ENCODE measurements around the gene AOAH. TPM values are rescaled to one million over a fixed set of nuclear protein-coding genes. Genes with fewer than 3 reads are reported as not detected.
"Not testable (repeated sequence)": the region's sequence is repeated elsewhere in the genome, so short reads cannot be mapped to it uniquely, and the experiment has no call there.

The AOAH gene
- total RNA-seq, 1 experiment from 2014 or later: 0.39 TPM

- Histone ChIP-seq H3K18ac (ENCODE audit: insufficient read length, low read depth, low read length) (no peak overlapping the region), H2BK12ac (ENCODE audit: insufficient read length, low read depth, low read length) (no peak overlapping the region), H3T11ph (ENCODE audit: low read length) (no peak overlapping the region), H3K27me3 (ENCODE audit: insufficient read depth, low read length) (no peaks in the 10 kb centered on the region), H3K9ac (ENCODE audit: extremely low read depth, insufficient read length, low read length) (no peak overlapping the region), H3K23me2 (ENCODE audit: insufficient read length, low read depth, low read length, poor library complexity, severe bottlenecking) (no peaks in the 10 kb centered on the region), H2AFZ (ENCODE audit: low read length) (no peak overlapping the region), H4K8ac (replicated peaks; ENCODE audit: insufficient read length, low read depth, low read length) (no peak overlapping the region), H2BK120ac (ENCODE audit: low read depth, low read length, poor library complexity, severe bottlenecking) (no peak overlapping the region), H4K20me1 (ENCODE audit: control insufficient read depth, insufficient read depth, insufficient read length) (no peaks in the 10 kb centered on the region), H2AK5ac (ENCODE audit: insufficient read length, low read length) (no peak overlapping the region), H3K56ac (ENCODE audit: insufficient read length, low read depth, low read length) (no peak overlapping the region), H2BK5ac (ENCODE audit: insufficient read length, low read length) (no peak overlapping the region), H3K4ac (ENCODE audit: low read depth, low read length) (no peak overlapping the region), H2BK15ac (ENCODE audit: low read depth, low read length) (no peak overlapping the region), H3K23ac (ENCODE audit: insufficient read length, low read depth, low read length) (no peak overlapping the region), H3K79me1 (ENCODE audit: insufficient read depth, low read depth, low read length, poor library complexity, severe bottlenecking) (no peaks in the 10 kb centered on the region), H3K4me1 (ENCODE audit: insufficient read depth, low read length) (no peaks in the 10 kb centered on the region), H3K14ac (ENCODE audit: insufficient read depth, low read length) (no peak overlapping the region), H3K27ac (ENCODE audit: insufficient read length, low read depth, low read length) (no peak overlapping the region), H4K91ac (ENCODE audit: insufficient read length, low read depth, low read length) (no peak overlapping the region), H3K4me2 (ENCODE audit: insufficient read depth, insufficient read length, low read length) (no peak overlapping the region), H2BK20ac (ENCODE audit: low read depth, low read length, poor library complexity, severe bottlenecking) (no peak overlapping the region), H3K9me3 (ENCODE audit: control insufficient read depth, low read depth, low read length) (no peaks in the 10 kb centered on the region), H4K5ac (ENCODE audit: insufficient read length, low read depth, low read length) (no peak overlapping the region), H3K79me2 (ENCODE audit: insufficient read depth, low read length) (no peaks in the 10 kb centered on the region)
- Mint-ChIP-seq H3K9me3 (peaks cover 8 to 10% of the 10 kb centered on the region in 2 experiments; a peak in 4 of 5 replicates), H3K27ac (no peak overlapping the region), H3K27me3 (ENCODE audit: low read depth) (no peaks in the 10 kb centered on the region), H3K4me1 (no peaks in the 10 kb centered on the region), H3K4me3 (no peak overlapping the region), H3K36me3 (ENCODE audit: insufficient read depth in 1 of 3, low read depth in 3 of 3) (peaks cover 5 to 7% (median 6%) of the 10 kb centered on the region in 3 experiments; a peak in 3 of 7 replicates)
- no peak for TF ChIP-seq CTCF (conservative IDR thresholded peaks at IDR 0.05)
- DNase-seq: no peak
- no CpG with 5 or more reads among the region's 8 CpGs for WGBS (ENCODE audit: extremely low coverage, insufficient read length, low lambda C conversion rate)
Observed at GRCh38 chr7:36484265-36484664, 240.0 kb downstream of the AOAH start.

GRCh38 chr7:36483853-36484252 lies 240.4 kb downstream of the AOAH start:
- H3K4ac ChIP-seq (ENCODE audit: low read depth, low read length); H4K91ac ChIP-seq (ENCODE audit: insufficient read length, low read depth, low read length); H4K20me1 ChIP-seq (ENCODE audit: control insufficient read depth, insufficient read depth, insufficient read length); H3K56ac ChIP-seq (ENCODE audit: insufficient read length, low read depth, low read length); H3K27me3 ChIP-seq (ENCODE audit: insufficient read depth, low read length); H3K4me3 Mint-ChIP-seq; H3K23me2 ChIP-seq (ENCODE audit: insufficient read length, low read depth, low read length, poor library complexity, severe bottlenecking); H2BK20ac ChIP-seq (ENCODE audit: low read depth, low read length, poor library complexity, severe bottlenecking); H2BK12ac ChIP-seq (ENCODE audit: insufficient read length, low read depth, low read length); H3K27me3 Mint-ChIP-seq (ENCODE audit: low read depth); H2AFZ ChIP-seq (ENCODE audit: low read length); H3T11ph ChIP-seq (ENCODE audit: low read length); H3K79me1 ChIP-seq (ENCODE audit: insufficient read depth, low read depth, low read length, poor library complexity, severe bottlenecking); H2BK5ac ChIP-seq (ENCODE audit: insufficient read length, low read length); H3K27ac Mint-ChIP-seq; H3K79me2 ChIP-seq (ENCODE audit: insufficient read depth, low read length); H2BK120ac ChIP-seq (ENCODE audit: low read depth, low read length, poor library complexity, severe bottlenecking); H3K14ac ChIP-seq (ENCODE audit: insufficient read depth, low read length); H2AK5ac ChIP-seq (ENCODE audit: insufficient read length, low read length); H3K23ac ChIP-seq (ENCODE audit: insufficient read length, low read depth, low read length); H3K36me3 Mint-ChIP-seq (ENCODE audit: insufficient read depth in 1 of 3, low read depth in 3 of 3); DNase-seq; H3K9me3 ChIP-seq (ENCODE audit: control insufficient read depth, low read depth, low read length); H3K27ac ChIP-seq (ENCODE audit: insufficient read length, low read depth, low read length); H3K4me2 ChIP-seq (ENCODE audit: insufficient read depth, insufficient read length, low read length); H3K9ac ChIP-seq (ENCODE audit: extremely low read depth, insufficient read length, low read length); H3K4me1 Mint-ChIP-seq; H2BK15ac ChIP-seq (ENCODE audit: low read depth, low read length); H3K4me1 ChIP-seq (ENCODE audit: insufficient read depth, low read length); H4K5ac ChIP-seq (ENCODE audit: insufficient read length, low read depth, low read length); H3K18ac ChIP-seq (ENCODE audit: insufficient read length, low read depth, low read length); H4K8ac ChIP-seq (replicated peaks; ENCODE audit: insufficient read length, low read depth, low read length); H3K9me3 Mint-ChIP-seq: not testable (repeated sequence)
- WGBS (ENCODE audit: extremely low coverage, insufficient read length, low lambda C conversion rate): no CpG with 5 or more reads among the region's 4 CpGs

Measured in H9 (cell line).